H1 (cell line): ENCODE measurements around the gene HLA-G. TPM values are rescaled to one million over a fixed set of nuclear protein-coding genes. Genes with fewer than 3 reads are reported as not detected.

Source experiments
- CTCF ChIA-PET: fragments of 300-600 bp; sonication (Branson Sonifier 250); formaldehyde crosslinking; loops from one replicate; lab custom pipeline; 2021; ENCODE audit not compliant: partially characterized antibody; lab: Charles Lee
- POLR2A ChIA-PET: fragments of 300-600 bp; sonication (Branson Sonifier 250); formaldehyde crosslinking; loops from one replicate; lab custom pipeline; 2021; ENCODE audit warnings: inconsistent platforms; ENCODE audit not compliant: partially characterized antibody; lab: Charles Lee
- DNase-seq, 2 experiments: peaks; one replicate each; pipeline versions ENCODE4 v3.0.0 to v3.0.0-alpha.2; 2010 to 2022; ENCODE audit warnings: low spot score in 2 of 2, low read depth in 1 of 2, mixed read lengths in 1 of 2
- FAIRE-seq: peaks from 2 replicates; lab custom pipeline; 2011; peaks lifted over from hg19 to GRCh38; lab: Jason Lieb, UNC
- H2AFZ ChIP-seq: 2 replicates; pipeline ENCODE4 v1.8.1; 2012; ENCODE audit warnings: low read length, inconsistent platforms
- H2AK5ac ChIP-seq: 2 replicates; pipeline ENCODE4 v1.6.1; 2013; ENCODE audit warnings: low read depth, low read length
- H2BK120ac ChIP-seq: replicated peaks from 2 replicates; pipeline ENCODE3; 2013; ENCODE audit warnings: low read depth, low read length, inconsistent platforms
- H2BK12ac ChIP-seq: 2 replicates; pipeline ENCODE4 v1.6.1; 2013; ENCODE audit warnings: low read depth, low read length
- H2BK15ac ChIP-seq: 2 replicates; pipeline ENCODE4 v1.6.1; 2013; ENCODE audit warnings: low read length
- H2BK20ac ChIP-seq: 2 replicates; pipeline ENCODE4 v1.6.1; 2013; ENCODE audit warnings: low read length
- H2BK5ac ChIP-seq: 2 replicates; pipeline ENCODE4 v1.6.1; 2013; ENCODE audit warnings: low read depth, low read length
- H3K14ac ChIP-seq: 2 replicates; pipeline ENCODE4 v1.6.1; 2013; ENCODE audit warnings: inconsistent platforms; ENCODE audit not compliant: insufficient read length
- H3K18ac ChIP-seq: 2 replicates; pipeline ENCODE4 v1.6.1; 2013; ENCODE audit warnings: low read length; ENCODE audit errors: extremely low read depth
- H3K23ac ChIP-seq: 2 replicates; pipeline ENCODE4 v1.6.1; 2013; ENCODE audit warnings: inconsistent platforms; ENCODE audit not compliant: insufficient read length
- H3K23me2 ChIP-seq: 2 replicates; pipeline ENCODE4 v1.6.1; 2013; ENCODE audit warnings: low read depth, low read length
- H3K27ac ChIP-seq: 2 replicates; pipeline ENCODE4 v1.6.1; 2011; ENCODE audit warnings: low read depth, low read length, inconsistent platforms
- H3K27me3 ChIP-seq, 4 experiments: replicated peaks in 1 of 4; 1 replicate in 1 of 4; 2 replicates in 3 of 4; pipeline versions ENCODE4 v1.6.1 to v1.8.1; 2011 to 2013; ENCODE audit warnings: low read length in 3 of 4, mild to moderate bottlenecking in 3 of 4, inconsistent platforms in 2 of 4, mixed read lengths in 2 of 4, moderate library complexity in 1 of 4; ENCODE audit not compliant: control insufficient read depth in 3 of 4, insufficient read depth in 3 of 4; ENCODE audit errors: extremely low read depth in 1 of 4
- H3K36me3 ChIP-seq, 4 experiments: 2 replicates each; pipeline versions ENCODE4 v1.6.1 to v1.8.1; 2011 to 2013; ENCODE audit warnings: mild to moderate bottlenecking in 4 of 4, low read length in 3 of 4, moderate library complexity in 2 of 4, control low read depth in 1 of 4, inconsistent platforms in 1 of 4; ENCODE audit not compliant: insufficient read depth in 4 of 4, control insufficient read depth in 2 of 4
- H3K4ac ChIP-seq: replicated peaks from 2 replicates; pipeline ENCODE3; 2013; ENCODE audit warnings: low read length, low read depth, mixed read lengths, inconsistent platforms; ENCODE audit not compliant: insufficient read length
- H3K4me1 ChIP-seq, 4 experiments: replicated peaks in 1 of 4; 1 replicate in 1 of 4; 2 replicates in 3 of 4; pipeline versions ENCODE4 v1.6.1 to v1.8.1; 2011 to 2013; ENCODE audit warnings: low read length in 3 of 4, inconsistent platforms in 2 of 4, mixed read lengths in 1 of 4; ENCODE audit not compliant: insufficient read depth in 4 of 4, control insufficient read depth in 3 of 4
- H3K4me2 ChIP-seq, 2 experiments: 2 replicates each; pipeline versions ENCODE4 v1.6.1 to v1.8.1; 2011 to 2013; ENCODE audit warnings: low read depth in 2 of 2, low read length in 2 of 2, control low read depth in 1 of 2, inconsistent platforms in 1 of 2, mild to moderate bottlenecking in 1 of 2; ENCODE audit not compliant: insufficient read depth in 1 of 2
- H3K4me3 ChIP-seq, 4 experiments: fragments of 200-600, 300-600 bp in 1 of 4; sonication (generic), shearing (Covaris generic), sonication (Bioruptor Twin) in 1 of 4; 2 replicates each; pipeline versions ENCODE4 v1.5.1 to v1.8.1; 2011 to 2016; ENCODE audit warnings: low read length in 4 of 4, low read depth in 3 of 4, control low read depth in 2 of 4, inconsistent platforms in 2 of 4, mild to moderate bottlenecking in 2 of 4, mixed read lengths in 1 of 4, moderate library complexity in 1 of 4; ENCODE audit not compliant: insufficient read depth in 2 of 4; ENCODE audit errors: extremely low read depth in 1 of 4
- H3K56ac ChIP-seq: replicated peaks from 2 replicates; pipeline ENCODE3; 2013; ENCODE audit warnings: low read depth, mild to moderate bottlenecking, mixed read lengths, low read length, inconsistent platforms; ENCODE audit not compliant: insufficient read length
- H3K79me1 ChIP-seq: 2 replicates; pipeline ENCODE4 v1.6.1; 2013; ENCODE audit warnings: low read depth, low read length, control low read depth
- H3K79me2 ChIP-seq, 2 experiments: 2 replicates each; pipeline versions ENCODE4 v1.6.1 to v1.8.1; 2012 to 2013; ENCODE audit warnings: low read length in 2 of 2, mild to moderate bottlenecking in 2 of 2, inconsistent platforms in 1 of 2; ENCODE audit not compliant: insufficient read depth in 2 of 2, control insufficient read depth in 1 of 2
- H3K9ac ChIP-seq, 4 experiments: replicated peaks in 1 of 4; 1 replicate in 1 of 4; 2 replicates in 3 of 4; pipeline versions ENCODE4 v1.6.1 to v1.8.1; 2011 to 2013; ENCODE audit warnings: low read depth in 3 of 4, low read length in 3 of 4, control low read depth in 2 of 4, mild to moderate bottlenecking in 2 of 4, moderate library complexity in 2 of 4, inconsistent platforms in 1 of 4; ENCODE audit errors: extremely low read depth in 1 of 4
- H3K9me3 ChIP-seq, 2 experiments: 2 replicates each; pipeline versions ENCODE4 v1.6.1 to v1.8.1; 2012 to 2013; ENCODE audit warnings: mild to moderate bottlenecking in 2 of 2, moderate library complexity in 2 of 2, control low read depth in 1 of 2, inconsistent platforms in 1 of 2, low read depth in 1 of 2, low read length in 1 of 2, mixed read lengths in 1 of 2; ENCODE audit not compliant: insufficient read depth in 2 of 2
- H4K20me1 ChIP-seq, 2 experiments: replicated peaks in 1 of 2; 2 replicates each; pipeline versions ENCODE3 to v1.8.1; 2011 to 2013; ENCODE audit warnings: inconsistent platforms in 2 of 2, low read length in 2 of 2, mild to moderate bottlenecking in 1 of 2; ENCODE audit not compliant: insufficient read depth in 2 of 2, control insufficient read depth in 1 of 2
- H4K5ac ChIP-seq: 2 replicates; pipeline ENCODE4 v1.6.1; 2013; ENCODE audit warnings: low read length, low read depth, mixed read lengths, inconsistent platforms; ENCODE audit not compliant: insufficient read length
- H4K8ac ChIP-seq: 2 replicates; pipeline ENCODE4 v1.8.0; 2013; ENCODE audit warnings: mild to moderate bottlenecking, moderate library complexity, low read length, inconsistent platforms; ENCODE audit not compliant: insufficient read depth; ENCODE audit errors: extremely low read depth
- H4K91ac ChIP-seq: replicated peaks from 2 replicates; pipeline ENCODE3; 2013; ENCODE audit warnings: low read length, mixed read lengths, inconsistent platforms; ENCODE audit not compliant: insufficient read length
- FOSL1 ChIP-seq: IDR thresholded peaks from 2 replicates; pipeline ENCODE4 v1.6.1; 2011; ENCODE audit warnings: mild to moderate bottlenecking, low read depth, low read length, moderate library complexity; ENCODE audit not compliant: insufficient read depth
- HDAC2 ChIP-seq, 2 experiments: fragments of 300-600 bp in 1 of 2; sonication (generic) in 1 of 2; IDR thresholded peaks; 2 replicates each; pipeline ENCODE4 v1.6.1; 2011 to 2012; ENCODE audit warnings: low read depth in 2 of 2, low read length in 2 of 2, mild to moderate bottlenecking in 2 of 2, moderate library complexity in 2 of 2, borderline replicate concordance in 1 of 2, inconsistent platforms in 1 of 2
- POLR2AphosphoS5 ChIP-seq: IDR thresholded peaks from 2 replicates; pipeline ENCODE4 v1.6.1; 2011; ENCODE audit warnings: low read depth, low read length
- SP1 ChIP-seq: IDR thresholded peaks from 2 replicates; pipeline ENCODE4 v1.6.1; 2011; ENCODE audit warnings: low read depth, low read length
- WGBS, 2 experiments: shearing (Covaris generic) in 1 of 2; methylation state at CpG; one replicate each; pipeline versions ENCODE4 v1.1.6 to v1.1.7; 2013 to 2015; ENCODE audit warnings: low lambda C conversion rate in 2 of 2, mixed read lengths in 2 of 2, inconsistent platforms in 1 of 2, low coverage in 1 of 2, missing lambda C conversion rate in 1 of 2; ENCODE audit not compliant: insufficient replicate concordance in 2 of 2, insufficient coverage in 1 of 2, insufficient read length in 1 of 2; ENCODE audit errors: extremely low coverage in 1 of 2, missing lambda C conversion rate in 1 of 2; 5-methylcytosine and 5-hydroxymethylcytosine counted together
- polyA plus RNA-seq, 7 experiments: library from polyadenylated mRNA; depleted of rRNA in 3 of 7; stranded (reverse) in 5 of 7; unstranded in 2 of 7; fragments of >200 nt in 5 of 7; fragments of 200-250 nt in 2 of 7; gene quantifications; 1 replicate in 5 of 7; 2 replicates in 1 of 7; 4 replicates in 1 of 7; pipeline versions ENCODE4 v1.2.1 to v1.2.3, GENCODE V29; 2011 to 2013; ENCODE audit warnings: missing spikeins in 2 of 7, mixed read lengths in 2 of 7
- total RNA-seq: library from RNA; stranded (reverse); fragmentation: NEBNext Ultra II Directional; extraction: Animal tissue kit (Norgen Biotek cat#: 25700); gene quantifications from 2 replicates; pipeline ENCODE4 v1.2.1, GENCODE V29; 2021
- TF ChIP-seq, protein P1 (sequence below): IDR thresholded peaks from 2 replicates; pipeline ENCODE4 v1.6.1; 2011; ENCODE audit warnings: low read length, improper control_type of control experiment
- TF ChIP-seq, protein P2 (sequence below): IDR thresholded peaks from 2 replicates; pipeline ENCODE4 v1.6.1; 2011; ENCODE audit warnings: low read depth, mild to moderate bottlenecking, low read length; ENCODE audit not compliant: insufficient read depth

Gene HLA-G
- total and polyA plus RNA-seq, 2 of the 8 experiments (the other 6 are each of a cell fraction or from before 2014, with no cell fraction given) = 3.2 to 4.8 TPM

DNA sequence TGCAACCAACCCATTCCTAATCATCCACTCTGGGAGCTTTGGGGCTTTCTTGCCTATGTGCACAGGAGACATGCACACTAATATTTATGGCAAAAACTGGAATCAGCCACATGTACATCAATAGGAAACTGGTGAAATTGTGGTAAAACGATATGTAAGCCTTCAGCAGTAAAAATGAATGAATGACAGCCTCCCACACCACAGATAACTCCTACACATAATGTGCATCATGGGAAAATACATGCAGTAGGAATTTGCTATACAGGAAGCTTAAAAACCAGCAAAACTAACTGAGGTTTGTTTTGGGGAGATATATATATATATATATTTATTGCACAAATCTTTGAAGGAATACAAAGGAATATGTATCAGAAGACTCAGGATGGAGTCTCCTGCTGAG lies 47.6 kb downstream of the HLA-G start:
- CTCF ChIA-PET = interaction anchor here (0.6 kb wide), 1 partner anchor 1841 kb away, joined by 3 read pairs; no protein-coding TSS in a partner anchor
- H3K23me2 ChIP-seq = no peaks in the 10 kb centered on the region
- no peaks in the 10 kb centered on the region for H3K36me3 ChIP-seq
- H4K91ac ChIP-seq = no peak overlapping the region
- H3K9me3 ChIP-seq = peaks cover 3 to 8% of the 10 kb centered on the region in 2 experiments; a peak in 2 of 4 replicates
- no peak for DNase-seq
- H3K4me3 ChIP-seq = no peak overlapping the region
- H2AK5ac ChIP-seq = no peak overlapping the region
- H4K5ac ChIP-seq = no peak overlapping the region
- no peak overlapping the region for H3K23ac ChIP-seq
- H3K9ac ChIP-seq = no peak overlapping the region
- no peak overlapping the region for H4K8ac ChIP-seq
- no peak overlapping the region for H2BK12ac ChIP-seq
- 88% methylated on average over 1 of the region's 1 CpG; no CpG with 5 or more reads in 1 of the 2 experiments for WGBS, 2 experiments
- POLR2A ChIA-PET = no interaction called here
- H2BK5ac ChIP-seq = no peak overlapping the region
- no peaks in the 10 kb centered on the region for H3K4me1 ChIP-seq
- H3K4ac ChIP-seq = no peak overlapping the region
- TF ChIP-seq HDAC2 (IDR thresholded peaks at IDR 0.05; ENCODE audit: borderline replicate concordance in 1 of 2, low read depth in 2 of 2, low read length in 2 of 2) = no peak
- no peak for TF ChIP-seq FOSL1
- TF ChIP-seq SP1 = no peak
- TF ChIP-seq, protein P1, sequence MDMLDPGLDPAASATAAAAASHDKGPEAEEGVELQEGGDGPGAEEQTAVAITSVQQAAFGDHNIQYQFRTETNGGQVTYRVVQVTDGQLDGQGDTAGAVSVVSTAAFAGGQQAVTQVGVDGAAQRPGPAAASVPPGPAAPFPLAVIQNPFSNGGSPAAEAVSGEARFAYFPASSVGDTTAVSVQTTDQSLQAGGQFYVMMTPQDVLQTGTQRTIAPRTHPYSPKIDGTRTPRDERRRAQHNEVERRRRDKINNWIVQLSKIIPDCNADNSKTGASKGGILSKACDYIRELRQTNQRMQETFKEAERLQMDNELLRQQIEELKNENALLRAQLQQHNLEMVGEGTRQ = no peak
- no peak for TF ChIP-seq POLR2AphosphoS5
- TF ChIP-seq, protein P2, sequence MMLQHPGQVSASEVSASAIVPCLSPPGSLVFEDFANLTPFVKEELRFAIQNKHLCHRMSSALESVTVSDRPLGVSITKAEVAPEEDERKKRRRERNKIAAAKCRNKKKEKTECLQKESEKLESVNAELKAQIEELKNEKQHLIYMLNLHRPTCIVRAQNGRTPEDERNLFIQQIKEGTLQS = no peak
- no peak overlapping the region for H2AFZ ChIP-seq
- no peak overlapping the region for H3K56ac ChIP-seq
- no peak overlapping the region for H2BK20ac ChIP-seq
- H2BK120ac ChIP-seq = no peak overlapping the region
- H4K20me1 ChIP-seq = no peaks in the 10 kb centered on the region
- H3K18ac ChIP-seq = no peak overlapping the region
- H3K79me2 ChIP-seq = no peaks in the 10 kb centered on the region
- H3K27me3 ChIP-seq = no peaks in the 10 kb centered on the region
- no peak for FAIRE-seq
- no peak overlapping the region for H3K14ac ChIP-seq
- no peaks in the 10 kb centered on the region for H3K79me1 ChIP-seq
- H3K4me2 ChIP-seq = no peak overlapping the region
- H2BK15ac ChIP-seq = no peak overlapping the region
- no peak overlapping the region for H3K27ac ChIP-seq
